Esophagus mucosa (tissue), 1 donor: ENCODE measurements around the gene SNTG2. TPM values are rescaled to one million over a fixed set of nuclear protein-coding genes. Genes with fewer than 3 reads are reported as not detected.

Source experiments
- ATAC-seq: fragments of 200-7000 bp; cut with Tn5 transposase; one replicate; pipeline ENCODE4 v1.9.1; 2020
- total RNA-seq: library from RNA; stranded (reverse); gene quantifications from one replicate; pipeline ENCODE4 v1.2.4, GENCODE V29; 2023
- donor health status: DM: yes; HTN: yes; CAD: no.

Gene SNTG2
- total RNA-seq, 1 donor from 2014 or later: 0.60 TPM

DNA sequence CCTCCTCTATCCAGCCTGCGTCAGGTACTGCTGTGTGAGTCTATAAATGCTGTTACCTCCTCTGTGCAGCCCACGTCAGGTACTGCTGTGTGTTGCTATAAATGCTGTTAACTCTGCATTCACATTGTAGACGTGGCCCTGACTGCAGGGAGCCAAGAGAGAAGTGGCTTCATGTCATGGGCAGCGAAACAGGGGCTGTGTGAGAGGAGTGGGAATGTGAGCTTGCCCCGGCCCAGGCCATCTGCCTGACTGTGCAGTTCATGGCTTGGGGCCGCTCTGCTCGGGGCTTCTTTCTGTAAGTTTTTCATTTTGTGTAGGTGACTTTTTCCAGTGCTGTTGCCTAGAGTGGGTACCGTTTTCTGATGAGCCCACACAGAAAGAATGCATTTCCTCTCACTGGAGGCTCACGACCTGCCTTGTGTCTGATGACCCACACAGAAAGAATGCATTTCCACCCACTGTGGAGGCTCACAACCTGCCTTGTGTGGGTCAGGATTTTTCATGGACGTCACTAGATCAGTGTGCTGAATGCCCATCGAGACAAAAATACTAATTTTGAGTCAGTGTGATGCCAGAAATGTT is 104.5 kb downstream of the SNTG2 start:
- peak; percentile 13 for ATAC-seq

DNA sequence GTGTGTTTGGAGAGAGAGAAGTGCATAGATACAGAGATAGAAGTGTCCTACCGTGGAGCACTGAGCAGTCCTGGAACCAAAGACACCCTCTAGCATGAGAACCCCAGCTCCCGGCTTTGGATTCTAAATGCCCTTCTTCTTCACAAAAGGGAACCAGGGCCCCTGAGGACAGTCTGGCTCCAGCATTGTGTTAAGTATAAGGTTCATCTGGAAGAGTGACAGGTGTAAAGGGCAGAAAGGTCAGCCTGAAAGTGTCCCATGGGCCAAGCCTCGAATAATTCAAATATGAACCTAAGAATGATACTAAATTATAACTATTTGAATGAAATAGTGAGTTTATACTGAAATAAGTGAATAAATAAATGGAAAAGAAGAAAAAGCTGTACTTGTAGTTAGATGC is 109.7 kb downstream of the SNTG2 start:
- no peak for ATAC-seq

DNA sequence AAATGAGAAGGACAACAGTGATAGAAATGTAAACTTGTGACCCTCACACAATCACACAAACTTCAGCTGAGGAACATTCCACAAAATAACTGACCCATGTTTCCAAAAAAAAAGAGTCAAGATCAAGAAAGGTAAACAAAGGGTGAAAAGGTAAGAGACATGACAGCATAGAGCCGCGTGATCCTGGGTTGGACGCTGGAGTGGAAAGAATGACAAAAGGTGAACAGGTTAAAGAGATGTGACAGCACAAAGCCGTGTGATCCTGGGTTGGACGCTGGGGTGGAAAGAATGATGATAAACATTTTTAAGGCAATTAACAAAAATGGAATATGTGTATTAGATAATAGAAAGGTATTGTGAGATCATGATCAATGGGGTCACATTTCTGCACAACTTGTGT is 110.3 kb downstream of the SNTG2 start:
- ATAC-seq: no peak

DNA sequence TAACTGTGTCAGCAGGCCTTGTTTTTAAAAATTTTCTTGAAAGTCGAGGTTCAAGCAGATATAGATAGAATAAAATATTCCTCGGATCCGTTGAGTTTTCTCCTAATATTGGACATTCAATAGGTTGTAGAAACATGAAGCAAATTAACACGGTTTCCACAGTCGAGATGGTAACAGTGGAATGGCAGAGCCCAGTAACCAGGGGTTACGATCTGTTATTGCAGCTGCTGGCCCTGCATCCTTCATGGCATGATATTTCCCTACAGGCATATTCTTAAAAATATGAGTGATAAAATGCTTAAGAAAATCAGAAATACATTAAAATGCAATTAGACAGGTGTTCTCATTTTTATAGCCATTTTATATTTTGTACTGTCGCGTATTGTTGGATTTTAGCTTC is 117.6 kb downstream of the SNTG2 start:
- ATAC-seq: no peak

DNA sequence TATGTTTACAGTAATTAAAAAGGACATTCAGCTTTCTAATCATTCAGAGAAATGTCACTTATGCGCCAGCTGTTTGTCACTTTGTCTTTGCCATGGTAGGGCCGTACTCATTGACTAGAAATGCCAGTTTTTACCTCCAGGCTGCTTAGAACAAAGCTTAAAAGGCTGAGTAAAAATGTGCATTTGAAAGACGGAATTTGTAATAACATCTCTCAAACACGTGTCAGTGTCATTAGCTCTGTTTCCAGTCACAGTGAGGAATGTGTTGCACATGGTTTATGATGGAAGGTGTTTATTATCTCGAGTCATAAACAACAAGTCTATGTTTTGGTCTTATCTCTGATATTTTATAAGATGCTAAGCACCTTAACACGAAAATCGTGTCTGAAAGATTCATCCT is 118.2 kb downstream of the SNTG2 start:
- no peak for ATAC-seq

DNA sequence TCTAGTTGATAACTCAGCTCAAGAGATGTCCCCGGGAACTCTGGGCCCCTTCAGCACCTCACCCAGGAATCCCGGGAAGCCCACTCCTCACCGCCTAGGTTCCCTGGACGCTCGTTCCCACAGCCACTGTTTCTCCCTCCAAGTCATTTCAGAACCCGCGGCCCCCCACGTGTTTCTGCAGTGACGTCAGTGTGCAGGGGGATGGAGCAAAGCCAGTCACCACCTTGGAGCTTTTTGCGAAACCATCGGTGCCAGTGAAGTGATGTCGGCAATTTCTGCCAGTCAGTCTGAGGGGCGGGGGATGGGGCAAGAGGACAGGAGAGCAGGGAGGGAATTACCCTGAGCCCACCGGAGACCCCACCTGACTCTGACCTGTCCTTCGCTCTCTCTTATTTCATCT is 119.2 kb downstream of the SNTG2 start:
- no peak for ATAC-seq

DNA sequence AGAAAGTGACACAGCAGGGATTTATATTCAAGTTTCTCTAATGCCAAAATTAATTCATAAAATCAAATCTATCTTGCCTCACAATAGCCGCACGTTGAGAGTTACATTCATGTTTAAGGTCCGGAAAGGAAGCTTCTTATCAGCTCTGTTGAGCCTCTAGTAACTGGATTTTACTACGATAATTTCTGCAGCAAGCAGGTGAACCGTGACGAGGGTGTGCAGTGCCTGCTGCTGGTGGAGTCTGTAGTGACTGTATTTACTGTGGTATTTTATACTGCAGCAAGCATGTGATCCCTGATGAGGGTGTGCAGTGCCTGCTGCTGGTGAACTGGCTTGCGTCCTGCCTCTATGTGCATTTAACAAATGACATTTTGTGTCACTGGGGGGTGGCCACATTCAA is 120.0 kb downstream of the SNTG2 start:
- ATAC-seq: no peak

DNA sequence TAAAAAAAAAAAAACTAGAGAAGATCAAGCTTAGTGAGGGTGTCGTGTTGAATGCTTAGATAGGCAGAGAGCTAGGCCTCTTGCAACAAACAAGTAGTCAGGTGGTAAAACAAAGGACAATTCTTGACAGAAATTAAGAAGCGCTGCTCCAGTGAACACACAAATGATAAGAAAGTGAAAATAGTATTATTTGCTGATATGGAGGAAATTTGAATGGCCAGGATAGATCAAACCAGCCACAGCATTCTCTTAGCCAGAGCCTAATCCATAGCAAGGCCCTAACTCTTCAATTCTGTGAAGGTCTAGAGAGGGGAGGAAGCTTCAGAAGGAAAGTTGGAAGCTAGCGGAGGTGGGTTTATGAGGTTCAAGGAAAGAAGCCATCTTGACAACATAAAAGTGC is 121.0 kb downstream of the SNTG2 start:
- ATAC-seq: no peak

DNA sequence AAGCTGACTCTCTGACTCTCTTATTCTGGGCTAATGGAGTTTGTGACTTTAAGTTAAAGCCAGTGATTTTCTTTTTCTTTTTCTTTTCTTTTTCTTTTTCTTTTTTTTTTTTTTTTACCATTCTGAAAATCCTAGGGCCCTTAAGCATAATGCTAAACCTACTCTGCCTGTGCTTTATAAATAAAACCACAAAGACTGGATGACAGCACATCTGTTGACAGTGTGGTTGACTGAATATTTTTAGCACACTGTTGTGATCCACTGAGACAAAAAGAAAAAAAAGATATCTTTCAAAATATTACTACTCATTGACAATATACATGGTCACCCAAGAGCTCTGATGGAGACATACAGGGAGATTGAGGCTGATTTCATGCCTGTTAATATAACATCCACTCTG is 121.6 kb downstream of the SNTG2 start:
- ATAC-seq: no peak

DNA sequence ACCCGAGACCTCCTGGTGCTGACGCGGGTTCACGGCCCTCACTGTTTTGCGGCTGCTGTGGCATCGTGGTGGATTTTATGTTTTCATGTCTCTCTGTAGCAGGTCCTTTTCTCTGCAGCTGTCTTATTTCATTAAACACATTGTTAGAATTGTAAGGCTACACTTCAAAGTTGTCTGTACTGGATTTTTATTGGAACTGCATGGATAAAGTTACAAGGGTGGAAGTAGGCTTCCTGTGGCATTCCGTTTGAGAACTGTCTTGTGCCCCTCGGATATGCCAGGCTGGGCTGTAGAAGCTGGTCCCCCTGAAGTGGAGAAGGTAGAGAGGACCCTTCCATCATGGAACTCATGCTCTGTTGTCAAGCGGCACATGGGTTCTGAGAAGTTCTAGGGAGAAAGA is 127.3 kb downstream of the SNTG2 start:
- ATAC-seq: no peak

DNA sequence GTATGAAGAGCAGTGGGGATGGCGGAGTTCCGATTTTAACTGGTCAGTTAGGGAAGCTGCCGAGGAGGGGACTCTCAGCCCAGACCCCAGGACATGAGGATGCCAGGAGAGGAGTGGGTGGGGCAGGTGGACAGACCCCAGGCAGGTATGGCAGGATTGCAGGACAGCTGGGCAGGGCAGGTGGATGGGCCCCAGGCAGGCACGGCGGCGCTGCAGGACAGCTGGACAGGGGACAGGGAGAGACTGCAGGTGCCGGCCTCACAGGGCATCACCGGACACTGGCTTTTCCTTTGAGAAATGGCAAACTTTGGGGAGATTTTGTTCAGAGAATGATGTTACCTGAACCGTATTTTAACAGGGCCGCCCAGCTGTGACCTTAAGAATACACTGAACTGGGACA is 127.7 kb downstream of the SNTG2 start:
- no peak for ATAC-seq

DNA sequence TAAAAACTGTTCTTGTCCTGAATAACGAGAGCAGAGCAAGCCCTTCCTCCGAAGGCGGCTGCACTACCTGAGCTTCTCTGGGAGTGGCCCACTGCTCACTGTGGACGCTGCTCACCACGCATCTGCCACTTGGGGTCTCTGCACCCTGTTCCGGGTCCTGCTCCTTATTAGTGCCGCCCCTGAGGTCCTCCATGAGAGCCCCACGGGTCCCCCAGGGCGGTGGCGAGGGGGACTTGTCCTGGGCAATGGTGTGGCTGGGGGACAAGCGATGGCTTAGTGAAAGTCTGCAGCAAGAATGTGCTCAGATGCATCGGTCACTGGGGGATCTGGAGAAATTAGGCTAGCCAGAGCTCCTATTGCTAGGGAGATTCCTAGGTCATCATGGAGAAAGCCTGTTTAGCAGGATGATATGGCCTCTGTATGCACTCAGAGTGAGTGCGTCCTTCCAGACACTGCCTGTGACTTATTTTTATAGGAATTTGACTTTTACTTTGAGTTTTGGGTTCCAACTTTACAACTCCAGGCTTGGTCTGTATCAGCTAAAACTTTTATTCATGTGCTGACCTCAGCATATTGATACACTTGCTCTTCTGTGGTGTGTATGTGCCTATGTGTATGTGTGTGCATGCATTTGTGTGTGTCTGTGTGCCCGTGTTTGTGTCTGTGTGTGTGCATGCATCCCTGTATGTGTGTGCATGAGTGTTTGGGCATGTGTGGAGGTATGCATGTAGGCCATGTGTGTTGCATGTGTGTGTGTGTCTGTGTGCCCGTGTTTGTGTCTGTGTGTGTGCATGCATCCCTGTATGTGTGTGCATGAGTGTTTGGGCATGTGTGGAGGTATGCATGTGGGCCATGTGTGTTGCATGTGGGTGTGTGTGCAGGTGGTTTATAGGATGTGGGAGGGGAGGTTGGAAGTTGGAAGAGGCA is 129.5 kb downstream of the SNTG2 start:
- no peak for ATAC-seq

DNA sequence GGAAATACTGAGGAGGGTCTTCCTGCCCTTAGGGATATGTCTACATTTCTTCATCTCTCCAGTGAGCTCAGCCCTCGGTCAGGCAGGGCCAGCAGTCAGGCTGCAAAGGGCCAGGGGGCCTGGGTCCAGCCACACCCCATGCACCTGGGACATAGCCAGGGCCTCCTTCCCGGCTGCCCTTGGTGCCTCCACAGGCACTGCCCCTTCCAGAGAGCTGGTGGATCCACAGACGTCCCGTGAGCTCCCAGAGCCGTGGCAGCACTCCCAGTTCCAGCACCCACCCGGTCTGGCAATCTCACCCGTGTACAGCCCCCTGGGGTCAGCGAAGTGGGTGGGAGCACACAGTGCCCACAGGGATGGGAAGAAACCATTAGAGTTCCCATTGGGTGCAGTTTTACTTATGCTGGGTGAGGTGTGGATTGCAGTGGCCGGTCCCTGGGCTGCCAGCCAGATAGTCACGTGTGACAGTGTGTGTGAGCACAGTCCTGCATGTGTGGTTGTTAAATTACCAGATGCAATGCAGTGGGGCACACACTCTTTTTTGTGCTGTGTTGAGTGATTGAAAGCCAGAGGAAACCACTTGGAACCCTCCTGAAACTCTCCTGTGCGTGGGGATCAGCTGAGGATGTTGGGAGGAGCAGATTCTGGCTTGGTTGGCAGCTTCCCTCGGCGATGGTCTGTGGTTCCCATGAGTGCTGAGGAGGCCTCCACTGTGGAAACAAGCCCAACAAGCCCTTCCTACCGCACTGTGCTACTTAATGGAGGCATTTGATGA is 131.0 kb downstream of the SNTG2 start:
- ATAC-seq: peak; percentile 68

DNA sequence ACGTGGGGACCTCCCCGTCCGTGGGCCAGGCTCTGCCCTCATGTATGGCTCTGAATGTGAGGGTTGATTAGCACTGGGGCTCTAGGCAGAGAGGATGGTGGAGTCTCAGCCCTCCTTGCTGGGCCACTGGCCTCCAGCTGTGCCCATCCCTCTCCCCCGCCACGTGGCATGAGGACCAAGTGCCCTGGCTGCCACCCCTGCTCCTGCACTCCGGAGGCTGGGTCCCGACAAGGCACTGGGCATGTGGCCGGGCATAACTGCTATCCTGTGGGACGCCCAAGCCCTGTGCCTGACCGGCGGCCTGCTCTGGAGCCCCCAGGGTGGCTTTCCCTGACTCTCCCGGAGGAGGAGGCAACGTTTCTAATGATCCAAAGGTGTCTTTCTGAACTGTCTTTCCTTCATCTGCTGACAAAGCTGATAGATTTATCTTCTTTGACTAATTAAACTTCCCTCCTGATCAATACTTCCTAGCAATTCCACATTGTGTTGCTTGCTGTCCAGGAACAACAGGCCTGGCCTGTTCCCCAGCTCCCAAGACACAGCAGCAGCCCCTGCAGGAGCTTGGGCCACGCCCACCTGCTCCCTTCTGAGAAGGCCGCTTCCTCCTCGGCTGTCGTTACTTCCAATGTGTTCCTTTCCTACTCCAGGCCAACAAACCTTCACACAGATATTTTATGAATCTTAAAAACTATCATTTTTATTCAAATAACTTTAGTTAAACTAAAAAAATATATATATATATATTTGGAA is 132.0 kb downstream of the SNTG2 start:
- ATAC-seq: no peak

DNA sequence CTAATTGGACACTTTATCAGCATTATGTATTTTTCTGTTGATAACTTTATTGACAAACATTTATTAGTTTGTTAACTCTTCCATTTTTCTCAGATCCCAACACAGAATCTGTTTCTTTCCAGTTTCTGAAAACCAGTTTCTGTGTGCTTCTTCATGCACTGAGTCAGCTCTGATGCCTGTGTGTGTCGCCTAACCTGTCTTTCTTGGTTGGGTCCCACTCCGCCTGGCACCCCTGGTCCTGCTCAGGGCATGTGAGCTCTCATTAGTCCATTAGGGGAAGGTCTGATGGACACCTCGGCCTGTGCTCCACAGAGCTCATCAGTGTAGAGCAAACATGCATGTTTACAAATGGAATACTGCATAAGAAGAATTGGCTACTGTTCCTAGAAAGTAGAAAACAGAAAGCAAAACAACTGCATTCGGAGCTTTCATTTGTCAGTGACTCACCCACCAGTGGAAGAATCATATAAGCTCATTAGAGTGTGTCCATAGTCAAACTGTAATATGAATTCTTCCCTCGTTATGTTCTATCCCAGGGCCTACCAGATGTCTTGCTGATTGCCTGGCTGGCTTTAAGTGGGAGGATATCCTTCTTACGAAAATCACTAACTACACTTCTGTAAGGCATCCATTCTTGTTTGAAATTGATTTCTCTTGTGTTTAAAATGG is 137.7 kb downstream of the SNTG2 start:
- peak; percentile 89 for ATAC-seq

DNA sequence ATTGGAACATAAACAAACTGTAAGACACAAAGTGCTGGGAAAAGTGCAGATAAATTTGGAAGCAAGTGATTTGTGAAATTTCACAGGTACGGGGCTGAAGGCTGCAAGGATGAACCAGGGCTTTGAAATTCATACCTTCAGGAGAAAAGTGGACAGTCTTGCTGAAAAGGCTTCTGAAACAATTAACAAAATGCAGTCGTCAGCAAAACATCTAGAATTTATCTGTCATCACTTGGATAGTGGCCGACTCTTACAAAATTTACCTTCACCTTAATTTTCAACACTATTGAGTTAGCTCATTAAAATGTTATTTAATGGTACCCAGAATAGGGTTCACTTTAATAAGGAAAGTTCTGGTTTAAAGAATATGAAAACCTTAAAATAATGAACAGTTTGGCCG is 138.3 kb downstream of the SNTG2 start:
- no peak for ATAC-seq

DNA sequence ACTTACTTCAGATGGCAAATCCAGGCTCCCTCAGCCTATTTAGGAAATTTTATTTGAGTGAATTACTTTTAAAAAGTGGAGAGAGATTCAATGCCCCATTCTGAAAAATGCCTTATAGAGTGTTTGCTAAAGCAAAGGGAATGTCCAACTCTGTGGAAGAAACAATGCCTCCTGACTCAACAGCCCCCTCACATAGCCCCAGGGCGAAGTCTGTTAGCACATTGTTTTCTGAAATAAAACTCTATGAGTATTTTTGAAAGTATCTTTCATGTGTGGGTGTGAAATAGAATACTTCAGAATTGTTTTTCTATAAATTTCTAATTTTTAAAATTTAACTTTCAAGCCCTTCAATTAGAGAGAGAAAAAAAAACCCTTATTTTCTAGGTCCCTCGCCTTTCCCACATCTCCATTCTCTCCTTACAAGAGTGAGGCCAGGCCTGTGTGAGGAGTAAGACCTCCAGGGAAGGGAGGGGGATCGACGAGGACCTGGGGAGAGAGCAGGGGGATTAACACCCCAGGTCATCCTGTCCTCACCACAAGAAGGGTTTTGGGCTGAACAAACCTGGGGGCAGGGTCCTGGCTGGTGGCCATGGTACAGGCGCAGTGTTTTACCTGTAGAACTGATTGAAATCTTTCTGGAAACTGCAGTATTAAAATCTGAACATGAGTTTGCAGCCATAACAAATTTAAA is 141.4 kb downstream of the SNTG2 start:
- ATAC-seq: no peak

DNA sequence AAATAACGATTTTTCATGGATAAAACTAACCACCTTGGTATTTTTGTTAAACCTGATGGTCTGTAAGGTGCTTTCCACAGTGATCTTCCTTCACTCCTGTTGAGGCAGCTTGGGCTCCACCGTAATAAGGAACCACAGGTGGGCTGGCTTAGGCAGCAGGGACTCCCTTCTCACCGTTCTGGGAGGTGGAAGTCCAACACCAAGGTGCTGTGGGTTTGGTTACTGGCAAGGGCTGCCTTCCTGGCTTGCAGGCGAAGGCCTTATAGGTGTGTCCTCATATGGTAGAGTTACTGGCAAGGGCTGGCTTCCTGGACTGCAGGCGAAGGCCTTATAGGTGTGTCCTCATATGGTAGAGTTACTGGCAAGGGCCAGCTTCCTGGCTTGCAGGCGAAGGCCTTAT is 143.0 kb downstream of the SNTG2 start:
- ATAC-seq: peak; percentile 38

DNA sequence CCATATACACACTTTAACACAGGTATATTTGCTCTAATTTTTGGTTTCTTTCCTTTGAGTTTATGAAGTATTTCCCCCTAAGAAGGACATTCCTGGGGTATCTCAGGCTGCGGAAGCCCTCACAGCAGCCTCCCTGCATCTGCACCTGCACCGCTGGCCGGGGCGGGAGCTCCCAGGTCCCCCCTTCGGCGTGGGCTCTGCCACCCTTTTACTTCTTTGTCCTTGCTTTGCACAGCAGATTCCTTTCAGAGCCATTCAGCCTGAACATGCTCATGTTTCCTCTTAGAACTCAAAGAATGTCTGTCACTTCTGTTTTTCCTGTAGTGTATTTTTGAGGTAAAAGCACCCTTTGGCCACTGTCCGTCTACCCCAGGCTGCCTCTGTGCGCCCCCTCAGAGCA is 146.5 kb downstream of the SNTG2 start:
- no peak for ATAC-seq

DNA sequence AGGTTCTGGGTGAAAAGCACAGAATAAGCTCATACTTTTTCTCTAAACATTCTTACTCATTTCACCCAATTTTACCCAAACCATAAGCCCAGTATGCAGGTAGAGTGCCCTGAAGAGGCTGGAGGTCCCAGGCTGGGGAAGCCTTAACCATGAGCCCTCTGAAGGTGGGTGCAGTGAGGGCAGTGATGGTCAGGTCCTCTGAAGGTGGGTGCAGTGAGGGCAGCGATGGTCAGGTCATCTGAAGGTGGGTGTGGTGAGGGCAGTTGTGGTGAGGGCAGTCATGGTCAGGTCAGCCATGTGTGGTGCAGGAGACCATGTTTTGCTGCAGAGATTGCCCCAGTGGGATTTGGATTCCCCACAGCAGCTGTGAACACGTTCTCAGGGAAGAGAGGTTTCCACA is 148.8 kb downstream of the SNTG2 start:
- no peak for ATAC-seq

DNA sequence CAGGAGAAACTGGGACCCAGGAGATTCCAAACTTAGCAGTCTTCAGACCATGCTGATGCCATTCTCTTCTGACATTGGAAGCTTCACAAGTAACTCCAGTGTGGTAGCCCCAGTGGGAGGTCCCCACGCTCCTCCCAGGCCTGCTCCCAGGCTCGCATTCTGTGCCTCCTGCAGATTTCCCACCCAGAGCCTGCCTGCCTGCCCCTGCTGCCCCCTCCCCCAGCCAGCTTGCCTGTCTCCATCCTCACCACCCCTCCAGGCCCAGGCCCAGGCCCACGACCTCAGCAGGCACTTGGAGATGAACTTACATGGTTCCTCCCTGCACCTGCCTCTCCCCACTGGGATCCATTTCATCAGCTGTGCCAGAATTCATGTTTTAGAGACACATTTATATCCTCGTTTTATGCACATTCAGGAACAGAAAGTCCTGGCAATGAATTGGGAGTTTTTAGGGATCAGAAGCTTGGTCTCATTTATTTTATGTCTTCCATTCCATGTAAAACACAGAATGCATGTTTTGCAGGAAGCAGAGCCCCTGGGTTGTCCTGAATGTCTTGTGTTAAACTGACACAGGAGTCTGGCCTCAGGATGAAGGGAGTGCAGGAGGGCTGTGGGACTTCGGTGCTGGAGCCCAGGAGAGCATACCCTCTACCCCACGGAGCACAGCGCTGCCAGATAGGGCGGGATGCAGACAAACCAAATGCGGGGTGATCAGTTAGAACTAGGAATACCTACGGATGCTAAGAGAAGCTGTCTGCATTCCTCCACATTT is 150.5 kb downstream of the SNTG2 start:
- ATAC-seq: no peak
